Measurements from ENCODE around the gene KRTAP5-2.
A peak's percentile ranks its signal among the peaks of the same experiment; 100 is the strongest.
"Not testable (repeated sequence)": the region's sequence is repeated elsewhere in the genome, so short reads cannot be mapped to it uniquely, and the experiment has no call there.

KRTAP5-2 gene

GRCh38 chr11:1589191-1589963 is 8.7 kb downstream of the KRTAP5-2 start:
- not testable (repeated sequence) for DNase-seq

DNA sequence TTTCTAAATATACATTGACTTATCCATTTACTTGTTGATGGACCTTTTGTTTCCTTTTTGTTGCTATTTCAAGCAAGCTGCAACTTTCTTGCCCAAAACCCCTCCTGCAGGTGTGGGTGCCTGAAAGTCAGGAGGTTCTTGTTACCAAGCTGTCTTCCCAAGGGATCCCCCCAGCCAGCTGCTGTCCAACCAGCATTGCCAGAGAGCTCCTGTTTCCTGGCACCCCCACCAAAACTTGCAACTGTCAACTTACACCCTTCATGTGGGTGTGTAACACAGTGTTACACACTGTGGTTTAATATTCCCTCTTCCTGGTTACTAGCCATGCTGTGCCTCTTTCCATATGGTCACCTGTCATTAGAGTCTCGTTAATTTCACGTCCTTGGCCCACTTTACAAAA is 11.4 kb downstream of the KRTAP5-2 start:
- DNase-seq = no peak

GRCh38 chr11:1584661-1585370 is 13.3 kb downstream of the KRTAP5-2 start, which contains the start of gene KRTAP5-1:
KRTAP5-1 (minus strand) TSS chr11:1585283; CDS start chr11:1585249, 34 bp downstream.
- not testable (repeated sequence) for DNase-seq

GRCh38 chr11:1582909-1583308 is 15.2 kb downstream of the KRTAP5-2 start:
- not testable (repeated sequence) for DNase-seq

DNA sequence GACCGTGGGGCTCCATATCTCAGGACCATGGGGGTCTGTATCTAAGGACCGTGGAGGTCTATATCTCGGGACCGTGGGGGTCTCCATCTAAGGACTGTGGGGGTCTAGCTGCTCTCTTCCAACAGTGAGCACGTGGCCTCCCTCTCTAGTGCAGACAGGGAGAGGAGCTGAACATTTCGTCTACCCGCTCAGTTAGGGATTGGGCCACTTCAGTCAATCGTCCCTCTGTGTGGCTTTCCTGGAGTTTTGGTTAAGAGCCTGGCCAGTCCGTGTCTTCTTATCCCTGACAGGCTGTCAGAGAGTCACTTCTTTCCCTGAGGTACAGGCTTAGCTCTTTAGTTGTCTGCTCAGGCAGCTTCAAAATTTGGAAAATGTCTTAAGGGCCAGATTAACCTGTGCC is 16.1 kb downstream of the KRTAP5-2 start:
- no peak for DNase-seq

- DNase-seq = no peak
Measured at GRCh38 chr11:1576825-1577224, 21.3 kb downstream of the KRTAP5-2 start.

DNA sequence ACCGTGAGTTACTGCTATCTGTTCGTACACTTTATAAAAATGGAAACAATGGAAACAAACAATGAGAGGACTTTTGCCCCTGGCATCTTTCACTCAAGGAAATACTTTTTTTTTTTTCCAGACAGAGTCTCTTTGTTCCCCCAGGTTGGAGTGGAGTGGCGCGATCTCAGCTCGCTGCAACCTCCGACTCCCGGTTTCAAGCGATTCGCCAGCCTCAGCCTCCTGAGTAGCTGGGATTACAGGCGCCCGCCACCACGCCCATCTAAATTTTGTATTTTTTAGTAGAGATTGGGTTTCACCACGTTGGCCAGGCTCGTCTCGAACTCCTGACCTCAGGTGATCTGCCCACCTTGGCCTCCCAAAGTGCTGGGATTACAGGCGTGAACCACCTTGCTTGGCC is 22.3 kb downstream of the KRTAP5-2 start:
- DNase-seq = not testable (repeated sequence)

DNA sequence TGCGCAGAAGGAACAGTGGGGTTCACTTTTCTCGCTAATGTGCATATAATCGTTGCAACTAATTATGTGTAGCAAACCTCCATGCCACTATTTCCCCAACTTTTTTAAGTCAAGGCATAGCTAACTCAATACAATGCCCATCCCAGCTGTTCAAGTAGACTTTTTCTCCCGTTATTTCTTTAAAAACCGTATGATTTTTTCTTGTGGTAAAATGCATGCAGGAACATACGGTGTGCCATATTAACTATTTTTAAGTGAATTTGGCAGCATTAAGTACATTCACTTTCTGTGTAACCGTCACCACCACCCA is 23.2 kb downstream of the KRTAP5-2 start:
- no peak for DNase-seq

- DNase-seq = peak; percentile 93 to 97
Measured at GRCh38 chr11:1574238-1574932, 23.7 kb downstream of the KRTAP5-2 start.

- peak; percentile 93 to 97 for DNase-seq
Measured at GRCh38 chr11:1573903-1574237, 24.2 kb downstream of the KRTAP5-2 start.

- DNase-seq = no peak
Measured at GRCh38 chr11:1573077-1573902, 24.8 kb downstream of the KRTAP5-2 start.

DNA sequence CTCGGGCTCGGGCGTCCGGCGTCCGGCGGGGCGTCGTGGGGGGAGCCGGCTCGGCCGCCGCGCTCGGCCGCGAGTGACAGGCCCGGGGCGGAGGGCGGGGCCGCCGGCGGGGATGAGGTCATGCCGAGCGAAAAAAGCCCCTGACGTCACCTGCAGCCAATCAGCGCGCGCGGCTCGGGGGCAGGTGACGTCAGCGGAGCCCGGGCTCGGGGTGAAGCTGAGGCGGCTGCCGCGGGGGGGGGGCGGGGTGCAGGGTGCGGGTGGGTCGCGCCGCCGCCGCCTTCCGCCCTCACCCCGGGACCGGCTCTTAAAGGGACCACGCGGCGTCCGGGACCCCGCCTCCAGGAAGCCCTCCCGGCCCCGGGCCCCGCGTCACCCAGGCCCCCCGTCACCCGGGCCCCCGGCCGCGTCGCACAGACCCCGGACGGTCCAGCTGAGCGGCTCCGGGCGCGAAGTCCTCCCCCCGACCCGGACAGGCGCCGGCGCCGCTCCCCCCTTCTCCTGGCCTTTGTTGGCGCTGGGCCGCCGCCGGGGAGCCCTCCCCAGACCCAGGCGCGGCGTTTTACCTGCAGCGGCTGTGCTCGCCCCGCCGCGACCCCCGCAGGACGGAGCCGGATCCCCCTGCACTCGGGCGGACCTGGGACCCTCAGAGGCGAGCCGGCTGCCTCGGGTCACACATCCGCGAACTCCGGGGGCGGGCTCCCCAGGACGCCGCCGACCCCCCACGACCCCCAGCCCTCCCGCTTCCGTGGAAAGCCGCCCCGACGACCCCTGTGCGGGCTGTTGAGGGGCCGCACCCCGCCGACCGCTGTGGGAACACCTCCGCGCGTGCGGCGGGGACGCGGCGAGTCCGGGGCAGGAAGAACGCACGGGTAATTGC is 25.7 kb downstream of the KRTAP5-2 start, which contains the start of gene DUSP8:
Gene DUSP8 (minus strand): TSS at position 75 of the 880 bp plus-strand sequence. CDS start 6,445 bp downstream, outside the sequence.
- peak; percentile 29 to 92 for DNase-seq

DNA sequence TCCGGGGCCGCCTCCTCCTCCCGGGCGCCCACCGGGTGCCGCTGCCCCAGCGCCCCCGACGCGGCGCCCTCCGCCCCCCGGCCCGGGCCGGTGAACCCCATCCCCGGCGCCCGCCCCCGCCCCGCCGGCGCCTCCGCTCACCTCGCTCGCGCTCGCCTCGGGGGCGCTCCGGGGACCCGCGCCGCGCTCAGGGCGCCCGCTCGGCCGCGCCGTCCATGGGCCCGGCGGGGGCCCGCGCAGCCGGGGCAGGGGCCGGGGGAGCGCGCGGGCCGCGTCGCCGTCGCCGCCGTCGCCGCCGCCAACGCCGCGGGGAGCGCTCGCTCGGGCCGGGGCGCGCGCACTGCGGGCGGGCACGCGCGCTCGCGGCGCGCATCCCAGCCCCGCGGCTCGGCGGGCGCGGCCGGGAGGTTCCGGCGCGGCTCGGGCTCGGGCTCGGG is 26.3 kb downstream of the KRTAP5-2 start:
- DNase-seq = no peak

DNA sequence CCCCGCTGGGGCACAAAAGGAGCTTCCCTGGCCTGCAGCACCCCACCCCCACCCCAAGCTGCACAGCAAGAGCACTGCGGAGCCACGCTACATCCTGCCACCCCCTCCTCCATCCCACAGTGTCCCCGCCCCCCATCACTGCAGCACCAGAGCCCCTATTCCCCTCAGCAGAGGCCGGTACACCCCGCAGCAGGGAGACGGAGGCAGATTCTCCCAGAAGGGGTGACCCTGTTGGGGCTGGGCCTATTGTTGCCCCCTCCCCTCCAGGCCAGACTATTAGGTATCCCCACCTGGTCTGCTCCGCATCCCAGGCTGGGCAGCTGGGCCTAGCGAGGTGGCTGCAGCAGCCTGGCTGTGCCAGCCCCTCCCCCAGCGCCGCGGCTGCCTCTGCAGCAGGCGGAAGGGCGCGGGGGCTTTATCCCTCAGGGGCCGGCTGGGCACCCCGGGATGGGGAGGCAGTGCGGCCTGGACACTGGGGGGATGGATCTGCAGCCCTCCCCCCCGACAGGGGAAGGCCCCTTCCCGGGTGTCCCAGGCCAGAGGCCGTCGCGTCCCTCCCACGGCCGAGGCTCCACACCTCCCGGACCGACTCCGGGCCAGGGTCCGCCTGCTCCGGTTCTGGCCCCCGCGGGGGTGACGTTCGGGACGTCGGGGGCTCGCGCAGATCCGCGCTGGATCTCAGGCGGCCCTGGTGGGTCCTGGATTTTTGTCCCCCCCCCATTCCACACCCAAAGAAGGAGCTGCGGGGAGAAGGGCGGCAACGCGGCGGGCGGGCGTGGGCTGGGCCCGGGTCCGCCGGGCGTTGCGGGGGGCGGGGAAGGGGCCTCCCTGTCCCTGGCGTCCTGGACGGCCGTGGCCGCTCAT is 27.0 kb downstream of the KRTAP5-2 start:
- peak in 1 of 2 experiments; percentile 72 for DNase-seq

GRCh38 chr11:1570531-1570895 is 27.6 kb downstream of the KRTAP5-2 start:
- no peak for DNase-seq

DNA sequence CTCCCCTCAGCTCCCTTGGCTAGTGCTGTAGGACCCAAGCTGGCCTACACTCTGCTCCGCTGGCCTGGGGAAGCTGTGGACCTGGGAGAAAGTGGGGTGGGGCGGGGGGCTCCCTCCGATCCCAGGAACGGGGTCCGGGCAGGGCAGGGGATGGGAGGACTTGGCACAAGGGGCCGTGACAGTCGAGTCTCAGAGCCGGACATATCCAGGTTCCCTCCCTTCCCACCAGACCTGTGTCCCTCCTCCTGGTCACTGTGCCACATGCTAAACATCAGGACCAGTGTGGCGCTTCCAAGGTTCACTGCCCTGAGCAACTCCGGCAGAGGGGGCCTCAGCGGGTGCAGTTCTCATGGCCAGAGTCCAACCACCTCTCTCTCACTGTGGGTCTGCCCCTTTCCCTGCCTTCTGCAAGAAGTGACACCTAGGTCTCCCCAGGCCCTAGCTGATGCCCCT is 28.1 kb downstream of the KRTAP5-2 start:
- no peak for DNase-seq

- DNase-seq = peak in 1 of 2 experiments; percentile 57
Measured at GRCh38 chr11:1569251-1569780, 28.8 kb downstream of the KRTAP5-2 start.

GRCh38 chr11:1568441-1568911 is 29.6 kb downstream of the KRTAP5-2 start:
- peak; percentile 68 to 82 for DNase-seq

DNA sequence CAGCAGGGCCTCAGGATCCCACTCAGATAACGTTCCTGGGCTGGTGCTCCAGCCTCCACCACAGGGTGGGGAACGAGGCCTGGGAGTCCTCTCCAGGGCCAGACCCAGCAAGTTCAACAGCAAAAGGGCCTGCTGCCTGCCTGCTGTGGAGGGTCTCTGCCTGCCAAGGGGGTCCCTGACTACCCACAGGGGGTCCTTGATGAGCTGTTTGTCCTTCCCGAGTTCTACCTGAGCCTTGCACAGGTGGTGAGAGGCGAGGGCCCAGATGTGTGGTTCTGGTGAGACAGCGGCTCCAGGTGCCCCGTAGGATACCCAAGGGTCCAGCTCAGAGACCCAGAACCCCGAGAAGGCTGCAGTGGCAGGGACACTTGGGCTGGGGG is 30.4 kb downstream of the KRTAP5-2 start:
- no peak for DNase-seq

DNA sequence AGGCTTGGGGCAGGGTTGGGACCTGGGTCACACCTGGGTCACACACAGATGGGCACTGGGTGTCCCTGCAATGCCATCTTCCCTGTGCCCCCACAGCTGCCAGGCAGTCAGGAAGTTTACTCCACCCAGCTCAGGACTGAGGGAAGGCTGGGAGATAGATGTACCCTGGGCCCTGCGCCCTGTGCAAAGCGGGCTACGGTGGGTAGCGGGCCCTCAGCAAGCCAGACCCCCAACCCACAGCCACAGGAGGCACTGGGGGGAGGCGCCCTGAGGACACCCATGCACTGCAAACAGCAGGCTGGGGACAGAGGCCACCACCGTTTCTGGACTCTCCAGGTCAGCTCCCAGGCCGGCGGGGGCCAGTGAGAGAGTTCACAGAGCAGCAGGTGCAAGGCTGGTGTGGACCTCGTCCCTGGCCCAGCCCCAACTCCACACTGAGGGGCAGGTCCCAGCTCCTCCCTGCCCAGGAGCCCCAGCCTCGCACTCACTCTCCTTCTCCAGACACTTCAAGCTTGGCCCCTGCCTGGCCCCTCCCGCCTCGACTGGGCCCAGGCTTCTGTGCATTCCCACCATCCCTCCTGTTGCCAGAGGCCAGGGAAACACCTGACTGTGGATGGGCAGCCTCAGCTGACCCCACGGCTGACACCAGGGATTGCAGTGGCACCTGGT is 30.9 kb downstream of the KRTAP5-2 start:
- DNase-seq = no peak

Measured in NCI-H526 (cell line).